GM18526 (cell line): Measurements from ENCODE around the gene PEX16.

Source experiments
- POLR2A ChIP-seq: IDR thresholded peaks from 3 replicates; pipeline ENCODE4 v1.6.1; 2011; ENCODE audit not compliant: insufficient read length; ENCODE audit errors: extremely low read depth

The PEX16 gene

GRCh38 chr11:45924927-45925326, 7.2 kb upstream of the PEX16 start:
- no peak for TF ChIP-seq POLR2A

GRCh38 chr11:45924036-45924915, 6.6 kb upstream of the PEX16 start:
- no peak for TF ChIP-seq POLR2A

- TF ChIP-seq POLR2A, result no peak
Observed at GRCh38 chr11:45922425-45923082, 4.9 kb upstream of the PEX16 start, which contains the start of gene LARGE2. LARGE2 (plus strand) TSS chr11:45922656; CDS start chr11:45922883, 227 bp downstream.

GRCh38 chr11:45921561-45922424, 4.1 kb upstream of the PEX16 start:
- no peak for TF ChIP-seq POLR2A

GRCh38 chr11:45920531-45921477, 3.1 kb upstream of the PEX16 start:
- TF ChIP-seq POLR2A, result no peak

- TF ChIP-seq POLR2A, result no peak
Observed at GRCh38 chr11:45919806-45920530, 2.3 kb upstream of the PEX16 start.

GRCh38 chr11:45918962-45919675, 1.4 kb upstream of the PEX16 start:
- no peak for TF ChIP-seq POLR2A

GRCh38 chr11:45918331-45918941, 759 bp upstream of the PEX16 start:
- peak; percentile 44 for TF ChIP-seq POLR2A

- TF ChIP-seq POLR2A, result no peak
Observed at GRCh38 chr11:45917286-45917622, 423 bp downstream of the PEX16 start.

- TF ChIP-seq POLR2A, result no peak
Observed at GRCh38 chr11:45915446-45915845, 2.2 kb downstream of the PEX16 start.

- TF ChIP-seq POLR2A, result no peak
Observed at GRCh38 chr11:45913942-45914635, 3.6 kb downstream of the PEX16 start.

GRCh38 chr11:45913514-45913913, 4.2 kb downstream of the PEX16 start:
- TF ChIP-seq POLR2A, result no peak

- no peak for TF ChIP-seq POLR2A
Observed at GRCh38 chr11:45910623-45911022, 7.1 kb downstream of the PEX16 start.
